GM19372 (cell line): ENCODE measurements around the gene NUP93.
"Not testable (repeated sequence)": the region's sequence is repeated elsewhere in the genome, so short reads cannot be mapped to it uniquely, and the experiment has no call there.

Source experiments
- ATAC-seq: cut with Tn5 transposase; IDR thresholded peaks from one replicate; pipeline ENCODE4 v1.9.1; 2021; ENCODE audit warnings: mild to moderate bottlenecking, low read depth, moderate library complexity; ENCODE audit not compliant: unreplicated experiment

NUP93 gene

GRCh38 chr16:56708525-56709442 lies 21.1 kb upstream of the NUP93 start:
- ATAC-seq = no peak

- no peak for ATAC-seq
These were observed 20.4 kb upstream of the NUP93 start for GRCh38 chr16:56709443-56710040.

- ATAC-seq = no peak
These were observed 19.7 kb upstream of the NUP93 start for GRCh38 chr16:56710181-56710737.

DNA sequence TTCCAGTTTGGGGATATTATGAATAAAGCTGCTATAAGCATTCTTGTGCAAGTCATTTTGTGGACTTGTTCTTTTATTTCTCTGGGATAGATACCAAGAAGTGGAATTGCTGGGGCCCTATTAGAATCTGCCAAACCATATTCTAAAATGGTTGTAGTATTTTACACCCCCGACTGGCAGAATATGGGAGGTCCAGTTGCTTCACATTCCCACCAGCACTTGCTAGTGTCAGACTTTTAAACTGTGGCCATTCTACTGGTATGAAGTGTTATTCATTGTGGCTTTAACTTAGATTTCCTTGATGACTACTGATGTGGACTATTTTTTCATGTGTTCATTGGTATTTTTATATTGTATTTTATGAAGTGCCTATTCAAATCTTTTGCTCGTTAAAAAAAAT lies 18.1 kb upstream of the NUP93 start:
- ATAC-seq = no peak

- no peak for ATAC-seq
These were observed 16.1 kb upstream of the NUP93 start for GRCh38 chr16:56713794-56714193.

GRCh38 chr16:56715126-56715525 lies 14.8 kb upstream of the NUP93 start:
- ATAC-seq = no peak

- ATAC-seq = no peak
These were observed 13.2 kb upstream of the NUP93 start for GRCh38 chr16:56716761-56717160.

DNA sequence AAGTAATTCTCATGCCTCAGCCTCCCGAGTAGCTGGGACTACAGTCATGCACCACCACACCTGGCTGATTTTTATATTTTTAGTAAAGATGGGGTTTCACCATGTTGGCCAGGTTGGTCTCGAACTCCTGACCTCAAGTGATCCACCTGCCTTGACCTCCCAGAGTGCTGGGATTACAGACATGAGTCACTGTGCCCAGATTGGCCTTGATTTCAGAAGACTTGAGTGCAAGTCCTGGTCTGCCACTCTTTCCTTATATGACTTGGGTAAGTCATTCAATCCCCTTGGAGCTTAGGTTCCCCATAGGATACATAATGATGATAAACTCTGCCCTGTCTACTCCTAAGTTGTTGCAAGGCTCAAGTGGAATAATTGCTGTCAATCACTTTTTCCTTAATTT lies 12.4 kb upstream of the NUP93 start:
- not testable (repeated sequence) for ATAC-seq

DNA sequence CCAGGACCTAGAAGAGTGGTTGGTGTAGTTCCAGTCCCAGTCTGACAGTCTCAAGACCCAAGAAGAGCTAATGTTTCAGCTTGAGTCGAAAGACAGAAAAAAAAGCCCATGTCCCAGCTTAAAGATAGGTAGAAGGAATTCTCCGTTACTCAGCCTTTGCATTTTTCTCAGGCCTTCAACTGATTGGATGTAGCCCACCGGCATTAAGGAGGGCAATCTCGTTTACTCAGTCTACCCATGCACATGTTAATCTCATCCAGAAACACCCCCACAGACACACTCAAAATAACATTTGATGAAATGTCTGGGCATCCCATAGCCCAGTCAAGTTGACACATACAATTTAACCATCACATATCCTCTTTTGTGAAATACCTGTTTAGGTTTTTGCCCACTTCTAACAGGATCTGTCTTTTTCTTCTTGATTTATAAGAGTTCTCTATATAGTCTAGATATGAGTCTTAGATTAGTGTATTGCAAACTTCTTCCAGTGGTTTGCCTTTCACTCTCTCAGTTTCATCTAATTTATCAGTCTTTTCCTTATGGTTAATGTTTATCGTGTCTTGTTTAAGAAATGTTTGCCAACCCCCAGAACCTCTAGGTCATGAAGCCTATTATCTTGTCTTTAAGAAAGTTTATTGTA lies 7.6 kb upstream of the NUP93 start:
- ATAC-seq = no peak

GRCh38 chr16:56724191-56724590 lies 5.7 kb upstream of the NUP93 start:
- no peak for ATAC-seq

DNA sequence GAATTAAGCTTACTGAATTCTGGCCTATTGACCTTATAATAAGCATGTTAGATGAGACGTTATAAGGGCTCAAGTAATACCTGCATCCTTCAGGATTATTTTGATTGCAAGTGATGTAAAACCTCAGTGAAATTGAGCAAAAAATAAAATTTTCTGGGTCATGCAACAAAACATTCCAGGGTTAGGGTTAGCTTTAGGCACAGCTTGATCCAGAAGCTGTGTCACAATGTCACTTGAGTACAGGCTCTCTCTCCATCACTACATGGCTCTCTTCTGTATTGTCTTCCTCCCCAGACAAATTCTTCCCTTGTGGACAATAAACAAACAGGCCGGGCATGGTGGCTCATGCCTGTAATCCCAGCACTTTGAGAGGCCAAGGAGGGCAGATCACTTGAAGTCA lies 3.6 kb upstream of the NUP93 start:
- ATAC-seq = no peak

DNA sequence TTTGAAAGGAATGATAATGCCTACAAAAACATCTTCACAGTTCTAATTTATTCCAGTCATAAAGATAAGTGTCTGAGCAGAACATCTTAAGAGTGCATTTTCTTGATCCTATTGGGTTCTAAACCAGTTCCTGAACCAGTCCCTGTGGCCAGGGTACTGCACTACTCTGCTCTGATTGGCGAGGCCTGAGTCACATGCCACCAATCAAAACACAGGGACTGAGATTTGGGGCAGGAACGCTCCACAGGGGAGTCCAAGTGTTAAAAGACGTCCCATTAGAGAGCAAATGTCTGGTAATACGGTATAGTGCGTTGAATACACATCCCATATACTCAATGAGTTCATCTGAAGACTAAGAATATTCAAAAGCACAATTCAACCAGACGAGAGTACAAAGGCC lies 3.0 kb upstream of the NUP93 start:
- ATAC-seq = no peak

DNA sequence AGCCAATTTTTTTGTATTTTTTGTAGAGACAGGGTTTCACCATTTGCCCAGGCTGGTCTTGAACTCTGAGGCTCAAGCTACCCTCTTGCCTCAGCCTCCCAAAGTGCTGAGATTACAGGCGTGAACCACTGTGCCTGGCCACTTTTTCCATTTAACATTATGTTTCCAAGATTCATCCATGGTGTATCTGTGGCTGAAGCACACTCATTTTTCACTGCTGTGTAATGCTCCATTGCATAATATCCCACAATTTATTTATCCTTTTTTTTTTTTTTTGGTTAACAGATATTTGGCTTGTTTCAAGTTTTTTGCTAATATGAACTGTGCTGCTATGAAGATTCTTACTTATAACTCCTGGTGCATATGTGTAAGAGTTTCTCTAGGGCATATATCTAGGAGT lies 1.9 kb upstream of the NUP93 start:
- ATAC-seq = no peak

DNA sequence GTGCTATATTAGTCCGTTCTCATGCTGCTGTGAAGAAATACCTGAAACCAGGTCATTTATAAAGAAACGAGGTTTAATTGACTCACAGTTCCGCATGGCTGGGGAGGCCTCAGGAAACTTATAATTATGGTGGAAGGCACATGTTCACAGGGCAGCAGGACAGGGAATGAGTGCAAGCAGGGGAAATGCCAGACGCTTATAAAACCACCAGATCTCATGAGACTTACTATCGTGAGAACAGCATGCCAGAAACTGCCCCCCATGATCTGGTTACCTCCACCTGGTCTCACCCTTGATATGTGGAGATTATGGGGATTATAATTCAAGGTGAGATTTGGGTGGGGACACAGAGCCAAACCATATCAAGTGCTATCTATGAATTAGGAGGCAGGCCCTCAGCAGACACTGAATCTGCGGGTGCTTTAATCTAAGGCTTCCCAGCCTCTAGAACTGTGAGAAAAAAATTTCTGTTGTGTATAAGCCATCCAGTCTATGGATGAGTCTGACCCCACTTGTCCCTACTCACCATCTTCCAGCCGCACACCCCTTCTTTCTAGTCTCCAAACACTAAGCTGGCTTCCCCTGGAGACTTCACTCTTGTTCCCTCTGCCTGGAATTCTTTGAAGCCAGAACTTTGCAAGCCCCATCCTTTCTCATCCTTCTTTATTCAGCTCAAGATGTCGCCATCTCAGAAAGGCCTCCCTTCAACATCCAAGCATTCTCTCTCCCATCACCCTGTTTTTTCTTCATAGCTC lies 772 bp upstream of the NUP93 start:
- ATAC-seq = no peak

DNA sequence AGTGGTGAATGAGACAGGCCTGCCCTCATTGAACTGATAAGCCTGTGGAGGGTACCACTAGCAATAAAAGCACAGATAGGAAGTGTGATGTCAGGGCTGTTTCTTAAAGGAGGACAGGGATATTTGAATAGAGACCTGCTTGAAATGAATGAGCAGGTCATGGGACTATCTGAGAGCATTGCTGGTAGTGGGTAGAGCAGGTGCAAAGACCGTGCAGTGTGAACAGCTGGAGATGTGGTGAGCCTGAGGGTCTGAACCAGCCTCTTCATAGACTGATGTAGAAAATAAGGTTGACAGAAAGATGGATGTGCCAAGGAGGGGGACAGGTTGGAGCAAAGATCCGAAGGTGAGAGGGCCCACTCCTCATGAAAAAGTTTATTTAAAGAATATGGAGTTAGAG lies 2.4 kb downstream of the NUP93 start:
- ATAC-seq = no peak

DNA sequence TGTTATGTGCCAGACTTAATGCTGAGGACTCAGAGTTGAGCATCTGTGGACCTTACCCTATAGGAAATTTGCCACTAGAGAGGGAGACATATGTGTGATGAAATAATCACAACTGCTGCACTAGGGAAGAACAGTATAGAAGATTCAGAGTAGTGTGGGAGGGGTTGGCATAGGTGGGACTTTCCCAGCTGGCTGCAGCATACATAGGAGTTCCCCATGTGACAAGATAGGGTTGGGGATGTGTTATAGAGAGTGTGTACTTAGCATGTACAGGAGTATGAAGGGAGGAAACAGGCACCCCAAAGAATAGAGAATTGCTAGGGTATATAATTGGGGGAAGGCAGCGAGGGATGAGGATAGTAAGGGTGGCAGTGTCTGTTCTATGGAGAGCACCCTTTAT lies 2.9 kb downstream of the NUP93 start:
- ATAC-seq = no peak

DNA sequence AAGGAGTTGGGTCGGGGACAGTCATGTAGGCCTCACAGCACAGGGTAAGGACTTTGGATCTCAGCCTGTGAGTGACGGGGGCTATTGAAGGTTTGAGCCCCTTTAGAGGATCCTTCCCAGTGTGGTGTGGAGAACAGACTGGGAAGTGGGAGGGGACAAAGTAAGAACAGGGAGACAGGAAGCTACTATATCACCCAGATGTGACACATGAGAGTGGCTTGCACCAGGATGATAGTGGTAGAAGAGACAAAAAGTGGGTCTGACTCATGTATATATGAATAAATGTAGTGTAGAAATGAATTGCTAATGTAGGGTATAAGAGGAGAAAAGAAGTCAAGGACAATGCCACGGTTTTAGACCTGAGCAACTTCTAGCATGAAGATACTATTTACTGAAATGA lies 4.5 kb downstream of the NUP93 start:
- no peak for ATAC-seq

GRCh38 chr16:56736476-56736875 lies 6.5 kb downstream of the NUP93 start:
- ATAC-seq = no peak

GRCh38 chr16:56737539-56737938 lies 7.6 kb downstream of the NUP93 start:
- no peak for ATAC-seq

GRCh38 chr16:56738221-56738620 lies 8.3 kb downstream of the NUP93 start:
- no peak for ATAC-seq

- not testable (repeated sequence) for ATAC-seq
These were observed 9.4 kb downstream of the NUP93 start for GRCh38 chr16:56739378-56739777.
